AG04449 (cell line): ENCODE measurements around the gene PPM1M.
"Not testable (repeated sequence)": the region's sequence is repeated elsewhere in the genome, so short reads cannot be mapped to it uniquely, and the experiment has no call there.

ENCODE experiments used
- CTCF ChIA-PET: fragments of 350-600 bp; formaldehyde crosslinking; extraction: SDS; loops from one replicate; lab custom pipeline; 2021; ENCODE audit warnings: antibody characterized with exemption; lab: Yijun Ruan, JAX
- POLR2A ChIA-PET: fragments of 400-600, 350-600 bp; formaldehyde crosslinking; extraction: SDS; loops from one replicate; lab custom pipeline; 2020; ENCODE audit warnings: antibody characterized with exemption, inconsistent platforms; lab: Yijun Ruan, JAX
- DNase-seq: peaks from one replicate; pipeline ENCODE4 v3.0.0-alpha.2; 2010; ENCODE audit warnings: low read depth, low spot score
- H3K4me3 ChIP-seq: 2 replicates; pipeline ENCODE4 v1.5.1; 2011; ENCODE audit warnings: low read depth, mild to moderate bottlenecking, control low read depth, low read length
- TF ChIP-seq, protein P1 (sequence below): IDR thresholded peaks from one replicate; pipeline ENCODE4 v1.5.1; 2011; ENCODE audit warnings: mild to moderate bottlenecking, moderate library complexity, low read length, control low read depth, inconsistent platforms; ENCODE audit not compliant: insufficient read depth; ENCODE audit errors: missing control alignments

Gene PPM1M

DNA sequence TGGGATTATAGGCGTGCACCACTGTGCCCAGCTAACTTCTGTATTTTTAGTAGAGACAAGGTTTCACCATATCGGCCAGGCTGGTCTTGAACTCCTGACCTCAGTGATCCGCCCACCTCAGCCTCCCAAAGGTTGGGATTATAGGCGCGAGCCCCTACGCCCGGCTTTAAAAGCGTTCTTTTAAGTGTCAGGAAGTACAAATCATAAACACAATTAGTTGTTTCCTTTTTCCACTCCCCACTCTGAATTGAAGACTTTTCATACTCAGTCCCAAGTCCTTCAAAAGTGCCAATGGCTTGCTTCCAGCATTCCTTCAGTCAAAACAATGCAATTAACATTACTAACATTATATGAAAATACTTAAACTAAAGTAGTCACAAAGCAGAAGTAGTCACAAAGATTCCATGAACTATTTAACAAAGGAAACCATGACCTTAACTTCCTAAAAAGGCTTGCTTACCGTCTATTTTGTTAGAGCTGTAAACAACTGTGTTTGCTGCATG, 24.7 kb downstream of the PPM1M start:
- DNase-seq, result no peak
- ChIA-PET POLR2A (interaction anchor here (1.0 kb wide), 1 partner anchor 22 kb away, joined by 4 read pairs; no protein-coding TSS in a partner anchor), CTCF (interaction anchor here (1.0 to 3.7 kb wide), 3 partner anchors 9 to 68 kb away, joined by 3 to 19 read pairs (median 7); no protein-coding TSS in a partner anchor)
- TF ChIP-seq, protein P1, sequence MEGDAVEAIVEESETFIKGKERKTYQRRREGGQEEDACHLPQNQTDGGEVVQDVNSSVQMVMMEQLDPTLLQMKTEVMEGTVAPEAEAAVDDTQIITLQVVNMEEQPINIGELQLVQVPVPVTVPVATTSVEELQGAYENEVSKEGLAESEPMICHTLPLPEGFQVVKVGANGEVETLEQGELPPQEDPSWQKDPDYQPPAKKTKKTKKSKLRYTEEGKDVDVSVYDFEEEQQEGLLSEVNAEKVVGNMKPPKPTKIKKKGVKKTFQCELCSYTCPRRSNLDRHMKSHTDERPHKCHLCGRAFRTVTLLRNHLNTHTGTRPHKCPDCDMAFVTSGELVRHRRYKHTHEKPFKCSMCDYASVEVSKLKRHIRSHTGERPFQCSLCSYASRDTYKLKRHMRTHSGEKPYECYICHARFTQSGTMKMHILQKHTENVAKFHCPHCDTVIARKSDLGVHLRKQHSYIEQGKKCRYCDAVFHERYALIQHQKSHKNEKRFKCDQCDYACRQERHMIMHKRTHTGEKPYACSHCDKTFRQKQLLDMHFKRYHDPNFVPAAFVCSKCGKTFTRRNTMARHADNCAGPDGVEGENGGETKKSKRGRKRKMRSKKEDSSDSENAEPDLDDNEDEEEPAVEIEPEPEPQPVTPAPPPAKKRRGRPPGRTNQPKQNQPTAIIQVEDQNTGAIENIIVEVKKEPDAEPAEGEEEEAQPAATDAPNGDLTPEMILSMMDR, result no peak
- no peak overlapping the region for H3K4me3 ChIP-seq

DNA sequence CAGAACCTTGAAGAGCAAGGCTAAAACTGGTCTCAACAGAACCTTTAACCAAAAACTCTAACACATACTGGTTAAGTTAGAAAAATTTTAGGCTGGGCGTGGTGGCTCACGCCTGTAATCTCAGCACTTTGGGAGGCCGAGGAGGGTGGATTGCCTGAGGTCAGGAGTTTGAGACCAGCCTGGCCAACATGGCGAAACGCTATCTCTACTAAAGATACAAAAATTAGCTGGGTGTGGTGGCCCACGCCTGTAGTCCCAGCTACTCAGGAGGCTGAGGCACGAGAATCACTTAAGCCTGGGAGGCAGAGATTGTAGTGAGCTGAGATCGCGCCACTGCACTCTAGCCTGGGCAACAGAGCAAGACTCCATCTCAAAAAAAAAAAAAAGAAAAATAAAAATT, 26.6 kb downstream of the PPM1M start:
- DNase-seq, POLR2A ChIA-PET, H3K4me3 ChIP-seq: not testable (repeated sequence)
- CTCF ChIA-PET, result interaction anchor here (1.0 to 3.7 kb wide), 3 partner anchors 11 to 67 kb away, joined by 4 to 19 read pairs (median 7); no protein-coding TSS in a partner anchor

DNA sequence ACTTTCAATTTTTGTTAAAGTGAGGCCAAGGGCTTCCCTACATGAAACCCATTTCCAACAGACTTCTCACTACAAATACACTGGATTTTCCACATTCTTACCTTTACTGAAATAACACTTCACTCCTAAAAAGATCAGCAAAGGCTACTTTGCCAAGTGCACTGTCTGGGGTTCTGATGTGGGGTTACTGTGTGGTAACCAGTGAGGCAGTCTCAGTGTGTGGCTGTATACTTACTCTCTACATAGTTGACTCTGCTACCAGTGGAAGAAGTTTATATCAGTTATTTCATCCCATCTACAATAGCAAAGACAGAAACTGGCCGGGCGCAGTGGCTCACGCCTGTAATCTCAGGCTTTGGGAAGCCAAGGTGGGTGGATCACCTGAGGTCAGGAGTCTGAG, 27.3 kb downstream of the PPM1M start:
- no peak overlapping the region for H3K4me3 ChIP-seq
- ChIA-PET POLR2A (no interaction called here), CTCF (interaction anchor here (1.0 to 3.7 kb wide), 3 partner anchors 12 to 66 kb away, joined by 4 to 19 read pairs (median 7); no protein-coding TSS in a partner anchor)
- no peak for DNase-seq
- TF ChIP-seq, protein P1, result no peak

DNA sequence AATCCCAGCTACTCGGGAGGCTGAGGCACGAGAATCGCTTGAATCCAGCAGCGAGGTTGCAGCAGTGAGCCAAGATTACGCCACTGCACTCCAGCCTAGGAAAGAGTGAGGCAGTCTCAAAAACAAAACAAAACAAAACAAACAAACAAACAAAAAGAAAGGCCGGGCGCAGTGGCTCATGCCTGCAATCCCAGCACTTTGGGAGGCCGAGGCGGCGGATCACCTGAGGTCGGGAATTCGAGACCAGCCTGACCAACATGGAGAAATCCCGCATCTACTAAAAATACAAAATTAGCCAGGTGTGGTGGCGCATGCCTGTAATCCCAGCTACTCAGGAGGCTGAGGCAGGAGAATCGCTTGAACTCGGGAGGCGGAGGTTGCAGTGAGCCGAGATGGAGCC, 29.2 kb downstream of the PPM1M start:
- H3K4me3 ChIP-seq, DNase-seq, POLR2A ChIA-PET: not testable (repeated sequence)
- CTCF ChIA-PET, result interaction anchor here (1.5 kb wide), 1 partner anchor 39 kb away, joined by 4 read pairs; no protein-coding TSS in a partner anchor

DNA sequence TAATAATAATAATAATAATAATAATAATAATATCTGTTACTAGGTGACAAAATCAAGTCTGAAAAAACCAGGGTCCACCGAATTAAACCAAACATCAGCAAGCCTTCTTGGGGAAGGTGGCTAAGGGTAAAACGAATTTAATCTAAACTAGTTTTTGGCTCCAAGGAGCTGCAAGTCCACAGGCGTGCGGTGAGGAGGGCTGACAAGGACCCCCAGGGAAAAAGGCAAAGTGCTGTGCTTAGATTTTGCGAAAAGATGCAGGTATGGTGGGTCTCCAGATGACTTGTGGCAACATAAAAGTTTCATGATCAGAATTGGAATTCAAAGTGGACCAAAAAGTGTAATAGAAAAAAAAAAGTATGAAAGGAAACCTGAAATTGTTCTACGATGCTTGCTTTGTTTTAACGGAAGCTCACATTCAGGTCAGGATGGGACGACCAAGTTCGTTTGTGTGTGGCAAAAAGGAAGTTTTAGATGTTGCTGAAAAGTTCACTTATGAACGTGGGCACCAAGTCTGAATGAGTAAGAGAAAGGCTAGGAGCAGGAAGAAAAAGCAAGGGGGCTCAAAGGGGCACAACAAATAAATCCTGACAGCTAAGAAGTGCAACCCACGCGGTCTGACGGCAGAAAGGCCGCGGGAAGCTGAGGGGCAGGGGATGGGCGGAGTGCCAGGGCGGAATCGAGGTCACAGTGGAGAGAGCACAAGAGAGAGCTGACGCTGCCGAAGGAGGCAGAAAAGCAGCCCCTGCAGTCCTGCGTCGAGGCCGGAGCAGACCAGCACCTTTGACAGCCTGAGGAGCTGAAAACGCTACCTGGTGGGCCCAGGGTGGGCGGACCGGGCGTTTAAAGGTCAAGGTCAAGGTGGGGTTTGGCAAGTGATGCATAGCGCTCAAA, 31.8 kb downstream of the PPM1M start:
- POLR2A ChIA-PET, result interaction anchor here (1.0 to 2.3 kb wide), 5 partner anchors 10 to 37 kb away, joined by 5 to 10 read pairs (median 8); partner anchors contain the start of genes GLYCTK and PPM1M
- TF ChIP-seq, protein P1, result no peak
- H3K4me3 ChIP-seq, result peak overlapping the region; percentile 98
- CTCF ChIA-PET, result interaction anchor here (0.7 to 27.0 kb wide), 12 partner anchors 10 to 58 kb away, joined by 3 to 498 read pairs (median 5); partner anchors contain the start of gene GLYCTK
- no peak for DNase-seq

DNA sequence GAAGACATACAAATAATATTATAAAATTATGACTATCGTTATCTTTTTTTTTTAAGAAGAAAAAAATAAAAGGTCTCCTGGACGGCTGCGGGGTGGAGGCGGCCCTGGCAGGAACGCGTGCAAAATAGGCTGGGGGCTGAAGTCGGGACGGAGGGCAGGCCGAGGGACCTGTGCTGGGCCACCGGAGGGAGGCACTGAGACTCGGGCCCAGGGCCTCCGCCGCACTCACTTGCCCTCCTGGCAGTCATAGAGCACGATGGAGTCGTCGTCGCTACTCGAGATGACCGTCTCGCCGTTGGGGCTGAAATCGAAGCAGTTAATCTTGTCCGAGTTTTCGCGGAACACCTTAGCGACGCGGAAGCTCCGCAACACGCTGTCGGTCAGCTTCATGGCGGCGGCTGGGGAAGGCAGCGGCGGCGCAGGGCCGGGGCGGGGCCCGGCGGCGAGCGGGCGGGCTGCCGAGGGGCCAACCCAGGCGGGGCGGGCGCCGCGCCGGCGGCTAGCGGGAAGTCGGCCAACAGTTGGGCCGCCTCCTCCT, 32.5 kb downstream of the PPM1M start:
- DNase-seq, result no peak
- CTCF ChIA-PET, result interaction anchor here (0.9 to 27.0 kb wide), 8 partner anchors 10 to 57 kb away, joined by 3 to 498 read pairs (median 6); partner anchors contain the start of gene GLYCTK
- TF ChIP-seq, protein P1, result peak; percentile 41
- POLR2A ChIA-PET, result interaction anchor here (0.7 to 2.3 kb wide), 6 partner anchors 9 to 38 kb away, joined by 6 to 14 read pairs (median 8); partner anchors contain the start of genes GLYCTK and PPM1M
- peak overlapping the region; percentile 98 for H3K4me3 ChIP-seq
